ENCODE results near the gene NPS.

NPS gene

DNA sequence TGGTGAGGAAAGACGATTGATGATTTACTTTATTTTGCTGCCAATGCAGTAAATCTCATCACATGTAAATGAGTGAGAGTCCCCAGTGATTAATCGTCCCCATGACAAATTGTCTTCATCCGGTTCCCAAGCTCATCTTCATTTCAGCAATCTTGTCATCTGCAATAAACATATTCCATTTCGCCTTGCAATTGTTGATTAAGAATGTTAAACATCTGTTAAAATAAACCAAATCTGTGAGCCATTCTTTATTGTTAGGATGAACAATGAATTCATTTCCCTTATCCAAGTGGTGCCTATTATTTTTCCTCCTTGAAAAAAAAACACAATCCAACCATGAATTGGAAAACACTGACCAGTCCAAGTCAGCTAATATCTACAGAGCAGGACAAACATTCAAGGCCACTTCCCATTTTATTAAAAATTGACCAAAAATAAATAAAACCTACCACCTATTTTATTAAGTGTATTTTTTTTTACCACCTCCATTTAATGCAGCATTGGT, 36.5 kb downstream of the NPS start:
- CTCF ChIA-PET = no interaction called here
- Histone ChIP-seq H3K9me3 (ENCODE audit: control insufficient read depth, insufficient read depth, low read depth, low read length) (no peaks in the 10 kb centered on the region), H3K36me3 (ENCODE audit: control insufficient read depth in 2 of 2, insufficient read depth in 1 of 2, low read length in 2 of 2) (no peaks in the 10 kb centered on the region), H3K4me3 (ENCODE audit: low read depth, low read length) (no peak overlapping the region), H3K4me1 (ENCODE audit: control insufficient read depth, insufficient read depth, low read length) (no peaks in the 10 kb centered on the region), H3K27ac (ENCODE audit: extremely low read depth, low read depth, low read length) (no peak overlapping the region)
- POLR2A ChIA-PET = no interaction called here
- TF ChIP-seq ZNF548 (tag by site-specific recombination; IDR thresholded peaks at IDR 0.05) = no peak
- TF ChIP-seq ZNF114 (tag by site-specific recombination; IDR thresholded peaks at IDR 0.05) = no peak
- no peak for TF ChIP-seq ZNF561 (tag by site-specific recombination; IDR thresholded peaks at IDR 0.05; ENCODE audit: borderline replicate concordance)
- TF ChIP-seq, protein P1, sequence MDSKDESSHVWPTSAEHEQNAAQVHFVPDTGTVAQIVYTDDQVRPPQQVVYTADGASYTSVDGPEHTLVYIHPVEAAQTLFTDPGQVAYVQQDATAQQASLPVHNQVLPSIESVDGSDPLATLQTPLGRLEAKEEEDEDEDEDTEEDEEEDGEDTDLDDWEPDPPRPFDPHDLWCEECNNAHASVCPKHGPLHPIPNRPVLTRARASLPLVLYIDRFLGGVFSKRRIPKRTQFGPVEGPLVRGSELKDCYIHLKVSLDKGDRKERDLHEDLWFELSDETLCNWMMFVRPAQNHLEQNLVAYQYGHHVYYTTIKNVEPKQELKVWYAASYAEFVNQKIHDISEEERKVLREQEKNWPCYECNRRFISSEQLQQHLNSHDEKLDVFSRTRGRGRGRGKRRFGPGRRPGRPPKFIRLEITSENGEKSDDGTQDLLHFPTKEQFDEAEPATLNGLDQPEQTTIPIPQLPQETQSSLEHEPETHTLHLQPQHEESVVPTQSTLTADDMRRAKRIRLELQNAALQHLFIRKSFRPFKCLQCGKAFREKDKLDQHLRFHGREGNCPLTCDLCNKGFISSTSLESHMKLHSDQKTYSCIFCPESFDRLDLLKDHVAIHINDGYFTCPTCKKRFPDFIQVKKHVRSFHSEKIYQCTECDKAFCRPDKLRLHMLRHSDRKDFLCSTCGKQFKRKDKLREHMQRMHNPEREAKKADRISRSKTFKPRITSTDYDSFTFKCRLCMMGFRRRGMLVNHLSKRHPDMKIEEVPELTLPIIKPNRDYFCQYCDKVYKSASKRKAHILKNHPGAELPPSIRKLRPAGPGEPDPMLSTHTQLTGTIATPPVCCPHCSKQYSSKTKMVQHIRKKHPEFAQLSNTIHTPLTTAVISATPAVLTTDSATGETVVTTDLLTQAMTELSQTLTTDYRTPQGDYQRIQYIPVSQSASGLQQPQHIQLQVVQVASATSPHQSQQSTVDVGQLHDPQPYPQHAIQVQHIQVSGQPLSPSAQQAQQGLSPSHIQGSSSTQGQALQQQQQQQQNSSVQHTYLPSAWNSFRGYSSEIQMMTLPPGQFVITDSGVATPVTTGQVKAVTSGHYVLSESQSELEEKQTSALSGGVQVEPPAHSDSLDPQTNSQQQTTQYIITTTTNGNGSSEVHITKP (tag by site-specific recombination; IDR thresholded peaks at IDR 0.05) = no peak
- no peak for TF ChIP-seq ZNF324 (tag by site-specific recombination; IDR thresholded peaks at IDR 0.05)
- no peak for TF ChIP-seq FEZF1 (tag by site-specific recombination; IDR thresholded peaks at IDR 0.05)
- TF ChIP-seq, protein P2, sequence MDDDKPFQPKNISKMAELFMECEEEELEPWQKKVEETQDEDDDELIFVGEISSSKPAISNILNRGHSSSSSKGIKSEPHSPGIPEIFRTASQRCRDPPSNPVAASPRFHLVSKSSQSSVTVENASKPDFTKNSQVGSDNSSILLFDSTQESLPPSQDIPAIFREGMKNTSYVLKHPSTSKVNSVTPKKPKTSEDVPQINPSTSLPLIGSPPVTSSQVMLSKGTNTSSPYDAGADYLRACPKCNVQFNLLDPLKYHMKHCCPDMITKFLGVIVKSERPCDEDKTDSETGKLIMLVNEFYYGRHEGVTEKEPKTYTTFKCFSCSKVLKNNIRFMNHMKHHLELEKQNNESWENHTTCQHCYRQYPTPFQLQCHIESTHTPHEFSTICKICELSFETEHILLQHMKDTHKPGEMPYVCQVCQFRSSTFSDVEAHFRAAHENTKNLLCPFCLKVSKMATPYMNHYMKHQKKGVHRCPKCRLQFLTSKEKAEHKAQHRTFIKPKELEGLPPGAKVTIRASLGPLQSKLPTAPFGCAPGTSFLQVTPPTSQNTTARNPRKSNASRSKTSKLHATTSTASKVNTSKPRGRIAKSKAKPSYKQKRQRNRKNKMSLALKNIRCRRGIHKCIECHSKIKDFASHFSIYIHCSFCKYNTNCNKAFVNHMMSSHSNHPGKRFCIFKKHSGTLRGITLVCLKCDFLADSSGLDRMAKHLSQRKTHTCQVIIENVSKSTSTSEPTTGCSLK (tag by site-specific recombination; IDR thresholded peaks at IDR 0.05) = no peak
- TF ChIP-seq ZFP37 (tag by site-specific recombination; IDR thresholded peaks at IDR 0.05) = no peak
- TF ChIP-seq WT1 (tag by site-specific recombination; IDR thresholded peaks at IDR 0.05) = no peak
- no peak for TF ChIP-seq ZNF18 (tag by site-specific recombination; IDR thresholded peaks at IDR 0.05)
- no peak for TF ChIP-seq ZNF10 (tag by site-specific recombination; IDR thresholded peaks at IDR 0.05)
- no peak for TF ChIP-seq ZEB2 (tag by site-specific recombination; IDR thresholded peaks at IDR 0.05)
- TF ChIP-seq ZNF174 (tag by site-specific recombination; IDR thresholded peaks at IDR 0.05) = no peak
- TF ChIP-seq, protein P3, sequence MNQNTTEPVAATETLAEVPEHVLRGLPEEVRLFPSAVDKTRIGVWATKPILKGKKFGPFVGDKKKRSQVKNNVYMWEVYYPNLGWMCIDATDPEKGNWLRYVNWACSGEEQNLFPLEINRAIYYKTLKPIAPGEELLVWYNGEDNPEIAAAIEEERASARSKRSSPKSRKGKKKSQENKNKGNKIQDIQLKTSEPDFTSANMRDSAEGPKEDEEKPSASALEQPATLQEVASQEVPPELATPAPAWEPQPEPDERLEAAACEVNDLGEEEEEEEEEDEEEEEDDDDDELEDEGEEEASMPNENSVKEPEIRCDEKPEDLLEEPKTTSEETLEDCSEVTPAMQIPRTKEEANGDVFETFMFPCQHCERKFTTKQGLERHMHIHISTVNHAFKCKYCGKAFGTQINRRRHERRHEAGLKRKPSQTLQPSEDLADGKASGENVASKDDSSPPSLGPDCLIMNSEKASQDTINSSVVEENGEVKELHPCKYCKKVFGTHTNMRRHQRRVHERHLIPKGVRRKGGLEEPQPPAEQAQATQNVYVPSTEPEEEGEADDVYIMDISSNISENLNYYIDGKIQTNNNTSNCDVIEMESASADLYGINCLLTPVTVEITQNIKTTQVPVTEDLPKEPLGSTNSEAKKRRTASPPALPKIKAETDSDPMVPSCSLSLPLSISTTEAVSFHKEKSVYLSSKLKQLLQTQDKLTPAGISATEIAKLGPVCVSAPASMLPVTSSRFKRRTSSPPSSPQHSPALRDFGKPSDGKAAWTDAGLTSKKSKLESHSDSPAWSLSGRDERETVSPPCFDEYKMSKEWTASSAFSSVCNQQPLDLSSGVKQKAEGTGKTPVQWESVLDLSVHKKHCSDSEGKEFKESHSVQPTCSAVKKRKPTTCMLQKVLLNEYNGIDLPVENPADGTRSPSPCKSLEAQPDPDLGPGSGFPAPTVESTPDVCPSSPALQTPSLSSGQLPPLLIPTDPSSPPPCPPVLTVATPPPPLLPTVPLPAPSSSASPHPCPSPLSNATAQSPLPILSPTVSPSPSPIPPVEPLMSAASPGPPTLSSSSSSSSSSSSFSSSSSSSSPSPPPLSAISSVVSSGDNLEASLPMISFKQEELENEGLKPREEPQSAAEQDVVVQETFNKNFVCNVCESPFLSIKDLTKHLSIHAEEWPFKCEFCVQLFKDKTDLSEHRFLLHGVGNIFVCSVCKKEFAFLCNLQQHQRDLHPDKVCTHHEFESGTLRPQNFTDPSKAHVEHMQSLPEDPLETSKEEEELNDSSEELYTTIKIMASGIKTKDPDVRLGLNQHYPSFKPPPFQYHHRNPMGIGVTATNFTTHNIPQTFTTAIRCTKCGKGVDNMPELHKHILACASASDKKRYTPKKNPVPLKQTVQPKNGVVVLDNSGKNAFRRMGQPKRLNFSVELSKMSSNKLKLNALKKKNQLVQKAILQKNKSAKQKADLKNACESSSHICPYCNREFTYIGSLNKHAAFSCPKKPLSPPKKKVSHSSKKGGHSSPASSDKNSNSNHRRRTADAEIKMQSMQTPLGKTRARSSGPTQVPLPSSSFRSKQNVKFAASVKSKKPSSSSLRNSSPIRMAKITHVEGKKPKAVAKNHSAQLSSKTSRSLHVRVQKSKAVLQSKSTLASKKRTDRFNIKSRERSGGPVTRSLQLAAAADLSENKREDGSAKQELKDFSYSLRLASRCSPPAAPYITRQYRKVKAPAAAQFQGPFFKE (tag by site-specific recombination; IDR thresholded peaks at IDR 0.05; ENCODE audit: borderline replicate concordance) = no peak
- no peak for TF ChIP-seq ZNF266 (tag by site-specific recombination; IDR thresholded peaks at IDR 0.05; ENCODE audit: low read depth)
- TF ChIP-seq ZNF239 (tag by site-specific recombination; IDR thresholded peaks at IDR 0.05) = no peak
- no peak for TF ChIP-seq KLF10 (tag by site-specific recombination; IDR thresholded peaks at IDR 0.05)
- TF ChIP-seq ZNF747 (tag by site-specific recombination; IDR thresholded peaks at IDR 0.05) = no peak

Data from HEK293 (cell line).